ENCODE results near the gene SOD3. TPM values are rescaled to one million over a fixed set of nuclear protein-coding genes. Genes with fewer than 3 reads are reported as not detected.

Gene SOD3
- total RNA-seq, 1 experiment from 2014 or later: 4.1 TPM

DNA sequence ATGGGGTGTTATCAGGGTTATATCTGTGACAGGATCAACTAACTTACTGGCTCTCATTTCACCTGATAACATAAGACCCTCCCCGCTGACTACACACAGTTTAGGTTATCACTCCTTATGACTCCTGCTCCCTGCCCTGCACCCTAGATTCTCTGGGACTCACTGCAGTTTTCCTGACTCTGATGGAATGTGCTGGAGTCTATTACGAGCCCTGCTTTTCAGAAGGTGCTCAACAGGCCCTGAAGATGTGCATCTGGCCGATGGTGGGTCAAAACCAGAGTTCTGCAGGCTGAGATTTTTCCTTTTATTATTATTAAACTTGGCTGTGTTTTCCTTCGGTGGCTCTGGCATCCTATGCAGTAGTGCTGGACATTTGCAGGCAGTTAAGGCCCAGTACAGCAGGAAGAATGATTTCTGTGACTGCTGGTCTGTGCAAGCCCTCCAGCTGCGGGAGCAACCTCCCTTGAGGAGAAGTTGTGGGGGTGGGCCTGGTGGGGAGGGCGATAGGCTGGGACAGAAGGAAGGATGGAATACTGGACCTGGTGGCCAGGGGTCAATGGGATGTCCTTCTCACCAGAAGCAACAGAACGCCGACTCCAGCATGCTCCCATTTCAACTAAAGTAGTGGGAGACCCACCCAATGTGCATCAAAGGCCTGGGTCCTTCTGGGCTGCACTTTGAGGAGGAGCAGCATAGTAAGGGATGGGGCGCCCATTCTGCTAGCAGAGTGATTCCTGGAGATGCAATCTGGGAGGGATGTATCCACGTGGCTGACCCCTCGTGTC is 11.0 kb downstream of the SOD3 start:
- Mint-ChIP-seq H3K36me3 (no peaks in the 10 kb centered on the region), H3K27me3 (ENCODE audit: low read depth) (peaks cover 8% of the 10 kb centered on the region), H3K4me1 (peaks cover 35% of the 10 kb centered on the region), H3K4me3 (no peak overlapping the region), H3K9me3 (no peaks in the 10 kb centered on the region), H3K27ac (no peak overlapping the region)
- ChIA-PET CTCF (interaction anchor here (0.7 to 3.4 kb wide), 3 partner anchors 13 to 239 kb away, joined by 3 to 18 read pairs (median 3); no protein-coding TSS in a partner anchor), POLR2A (interaction anchor here (0.6 kb wide), 1 partner anchor 10 kb away, joined by 3 read pairs; no protein-coding TSS in a partner anchor)
- TF ChIP-seq SOX15 (CRISPR knock-in tag; IDR thresholded peaks at IDR 0.05): no peak
- TF ChIP-seq OVOL2 (CRISPR knock-in tag; IDR thresholded peaks at IDR 0.05; ENCODE audit: borderline replicate concordance): no peak
- TF ChIP-seq, protein P1, sequence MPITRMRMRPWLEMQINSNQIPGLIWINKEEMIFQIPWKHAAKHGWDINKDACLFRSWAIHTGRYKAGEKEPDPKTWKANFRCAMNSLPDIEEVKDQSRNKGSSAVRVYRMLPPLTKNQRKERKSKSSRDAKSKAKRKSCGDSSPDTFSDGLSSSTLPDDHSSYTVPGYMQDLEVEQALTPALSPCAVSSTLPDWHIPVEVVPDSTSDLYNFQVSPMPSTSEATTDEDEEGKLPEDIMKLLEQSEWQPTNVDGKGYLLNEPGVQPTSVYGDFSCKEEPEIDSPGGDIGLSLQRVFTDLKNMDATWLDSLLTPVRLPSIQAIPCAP (CRISPR knock-in tag; IDR thresholded peaks at IDR 0.05): no peak
- no peak for TF ChIP-seq GABPB1 (CRISPR knock-in tag; IDR thresholded peaks at IDR 0.05)
- no peak for TF ChIP-seq ZNF416 (CRISPR knock-in tag; IDR thresholded peaks at IDR 0.05)
- TF ChIP-seq GRHL2 (CRISPR knock-in tag; IDR thresholded peaks at IDR 0.05; ENCODE audit: insufficient replicate concordance, severe bottlenecking): no peak
- TF ChIP-seq, protein P2, sequence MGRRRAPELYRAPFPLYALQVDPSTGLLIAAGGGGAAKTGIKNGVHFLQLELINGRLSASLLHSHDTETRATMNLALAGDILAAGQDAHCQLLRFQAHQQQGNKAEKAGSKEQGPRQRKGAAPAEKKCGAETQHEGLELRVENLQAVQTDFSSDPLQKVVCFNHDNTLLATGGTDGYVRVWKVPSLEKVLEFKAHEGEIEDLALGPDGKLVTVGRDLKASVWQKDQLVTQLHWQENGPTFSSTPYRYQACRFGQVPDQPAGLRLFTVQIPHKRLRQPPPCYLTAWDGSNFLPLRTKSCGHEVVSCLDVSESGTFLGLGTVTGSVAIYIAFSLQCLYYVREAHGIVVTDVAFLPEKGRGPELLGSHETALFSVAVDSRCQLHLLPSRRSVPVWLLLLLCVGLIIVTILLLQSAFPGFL (CRISPR knock-in tag; IDR thresholded peaks at IDR 0.05; ENCODE audit: borderline replicate concordance): no peak
- TF ChIP-seq, protein P3, sequence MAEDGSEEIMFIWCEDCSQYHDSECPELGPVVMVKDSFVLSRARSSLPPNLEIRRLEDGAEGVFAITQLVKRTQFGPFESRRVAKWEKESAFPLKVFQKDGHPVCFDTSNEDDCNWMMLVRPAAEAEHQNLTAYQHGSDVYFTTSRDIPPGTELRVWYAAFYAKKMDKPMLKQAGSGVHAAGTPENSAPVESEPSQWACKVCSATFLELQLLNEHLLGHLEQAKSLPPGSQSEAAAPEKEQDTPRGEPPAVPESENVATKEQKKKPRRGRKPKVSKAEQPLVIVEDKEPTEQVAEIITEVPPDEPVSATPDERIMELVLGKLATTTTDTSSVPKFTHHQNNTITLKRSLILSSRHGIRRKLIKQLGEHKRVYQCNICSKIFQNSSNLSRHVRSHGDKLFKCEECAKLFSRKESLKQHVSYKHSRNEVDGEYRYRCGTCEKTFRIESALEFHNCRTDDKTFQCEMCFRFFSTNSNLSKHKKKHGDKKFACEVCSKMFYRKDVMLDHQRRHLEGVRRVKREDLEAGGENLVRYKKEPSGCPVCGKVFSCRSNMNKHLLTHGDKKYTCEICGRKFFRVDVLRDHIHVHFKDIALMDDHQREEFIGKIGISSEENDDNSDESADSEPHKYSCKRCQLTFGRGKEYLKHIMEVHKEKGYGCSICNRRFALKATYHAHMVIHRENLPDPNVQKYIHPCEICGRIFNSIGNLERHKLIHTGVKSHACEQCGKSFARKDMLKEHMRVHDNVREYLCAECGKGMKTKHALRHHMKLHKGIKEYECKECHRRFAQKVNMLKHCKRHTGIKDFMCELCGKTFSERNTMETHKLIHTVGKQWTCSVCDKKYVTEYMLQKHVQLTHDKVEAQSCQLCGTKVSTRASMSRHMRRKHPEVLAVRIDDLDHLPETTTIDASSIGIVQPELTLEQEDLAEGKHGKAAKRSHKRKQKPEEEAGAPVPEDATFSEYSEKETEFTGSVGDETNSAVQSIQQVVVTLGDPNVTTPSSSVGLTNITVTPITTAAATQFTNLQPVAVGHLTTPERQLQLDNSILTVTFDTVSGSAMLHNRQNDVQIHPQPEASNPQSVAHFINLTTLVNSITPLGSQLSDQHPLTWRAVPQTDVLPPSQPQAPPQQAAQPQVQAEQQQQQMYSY (CRISPR knock-in tag; IDR thresholded peaks at IDR 0.05): no peak
- TF ChIP-seq ESRRA (CRISPR knock-in tag; IDR thresholded peaks at IDR 0.05; ENCODE audit: borderline replicate concordance): no peak
- no peak for TF ChIP-seq NR1H2 (CRISPR knock-in tag; IDR thresholded peaks at IDR 0.05)
- DNase-seq (ENCODE audit: low spot score) (no peak), ATAC-seq (no peak)

DNA sequence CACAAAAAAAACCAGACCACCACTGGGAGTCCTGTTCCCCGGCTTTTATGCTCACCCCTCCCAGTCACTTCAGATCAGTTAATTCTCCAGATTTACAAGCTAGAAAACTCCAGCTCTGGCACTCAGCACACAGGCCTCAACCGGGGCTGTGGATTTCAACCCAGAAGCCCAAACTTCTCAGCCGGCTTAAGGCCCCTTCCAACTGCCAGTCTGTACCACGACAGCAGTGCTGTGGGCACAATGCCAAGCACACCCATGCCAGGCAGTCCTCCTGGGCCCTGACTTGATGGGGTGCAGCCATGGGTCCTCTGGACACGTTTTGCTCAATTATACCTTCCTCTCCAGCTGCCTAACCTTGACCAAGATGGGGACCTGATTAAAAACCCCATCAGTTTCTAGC is 12.2 kb downstream of the SOD3 start:
- ATAC-seq (no peak), DNase-seq (ENCODE audit: low spot score) (no peak)
- H3K27ac Mint-ChIP-seq: no peak overlapping the region
- no peak overlapping the region for H3K4me3 Mint-ChIP-seq
- H3K4me1 Mint-ChIP-seq: peaks cover 32% of the 10 kb centered on the region
- H3K27me3 Mint-ChIP-seq (ENCODE audit: low read depth): peaks cover 7% of the 10 kb centered on the region
- CTCF ChIA-PET: interaction anchor here (0.6 to 3.4 kb wide), 5 partner anchors 14 to 330 kb away, joined by 3 to 18 read pairs (median 3); no protein-coding TSS in a partner anchor
- peaks cover 9% of the 10 kb centered on the region for H3K9me3 Mint-ChIP-seq
- POLR2A ChIA-PET: no interaction called here
- H3K36me3 Mint-ChIP-seq: peaks cover 7% of the 10 kb centered on the region
- TF ChIP-seq IRF2 (CRISPR knock-in tag; IDR thresholded peaks at IDR 0.05; ENCODE audit: borderline replicate concordance, low read depth): no peak
- TF ChIP-seq EMX1 (CRISPR knock-in tag; IDR thresholded peaks at IDR 0.05): no peak
- TF ChIP-seq, protein P4, sequence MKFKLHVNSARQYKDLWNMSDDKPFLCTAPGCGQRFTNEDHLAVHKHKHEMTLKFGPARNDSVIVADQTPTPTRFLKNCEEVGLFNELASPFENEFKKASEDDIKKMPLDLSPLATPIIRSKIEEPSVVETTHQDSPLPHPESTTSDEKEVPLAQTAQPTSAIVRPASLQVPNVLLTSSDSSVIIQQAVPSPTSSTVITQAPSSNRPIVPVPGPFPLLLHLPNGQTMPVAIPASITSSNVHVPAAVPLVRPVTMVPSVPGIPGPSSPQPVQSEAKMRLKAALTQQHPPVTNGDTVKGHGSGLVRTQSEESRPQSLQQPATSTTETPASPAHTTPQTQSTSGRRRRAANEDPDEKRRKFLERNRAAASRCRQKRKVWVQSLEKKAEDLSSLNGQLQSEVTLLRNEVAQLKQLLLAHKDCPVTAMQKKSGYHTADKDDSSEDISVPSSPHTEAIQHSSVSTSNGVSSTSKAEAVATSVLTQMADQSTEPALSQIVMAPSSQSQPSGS (CRISPR knock-in tag; IDR thresholded peaks at IDR 0.05; ENCODE audit: borderline replicate concordance, low read depth): no peak
- TF ChIP-seq, protein P5, sequence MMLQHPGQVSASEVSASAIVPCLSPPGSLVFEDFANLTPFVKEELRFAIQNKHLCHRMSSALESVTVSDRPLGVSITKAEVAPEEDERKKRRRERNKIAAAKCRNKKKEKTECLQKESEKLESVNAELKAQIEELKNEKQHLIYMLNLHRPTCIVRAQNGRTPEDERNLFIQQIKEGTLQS (CRISPR knock-in tag; conservative IDR thresholded peaks at IDR 0.05): no peak
- TF ChIP-seq GRHL2 (CRISPR knock-in tag; IDR thresholded peaks at IDR 0.05; ENCODE audit: insufficient replicate concordance, severe bottlenecking): no peak
- TF ChIP-seq ESRRA (CRISPR knock-in tag; IDR thresholded peaks at IDR 0.05; ENCODE audit: borderline replicate concordance): no peak
- TF ChIP-seq, protein P6, sequence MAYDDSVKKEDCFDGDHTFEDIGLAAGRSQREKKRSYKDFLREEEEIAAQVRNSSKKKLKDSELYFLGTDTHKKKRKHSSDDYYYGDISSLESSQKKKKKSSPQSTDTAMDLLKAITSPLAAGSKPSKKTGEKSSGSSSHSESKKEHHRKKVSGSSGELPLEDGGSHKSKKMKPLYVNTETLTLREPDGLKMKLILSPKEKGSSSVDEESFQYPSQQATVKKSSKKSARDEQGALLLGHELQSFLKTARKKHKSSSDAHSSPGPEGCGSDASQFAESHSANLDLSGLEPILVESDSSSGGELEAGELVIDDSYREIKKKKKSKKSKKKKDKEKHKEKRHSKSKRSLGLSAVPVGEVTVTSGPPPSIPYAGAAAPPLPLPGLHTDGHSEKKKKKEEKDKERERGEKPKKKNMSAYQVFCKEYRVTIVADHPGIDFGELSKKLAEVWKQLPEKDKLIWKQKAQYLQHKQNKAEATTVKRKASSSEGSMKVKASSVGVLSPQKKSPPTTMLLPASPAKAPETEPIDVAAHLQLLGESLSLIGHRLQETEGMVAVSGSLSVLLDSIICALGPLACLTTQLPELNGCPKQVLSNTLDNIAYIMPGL (CRISPR knock-in tag; IDR thresholded peaks at IDR 0.05): no peak
- TF ChIP-seq ZNF423 (CRISPR knock-in tag; IDR thresholded peaks at IDR 0.05): no peak
- no peak for TF ChIP-seq HMGA2 (CRISPR knock-in tag; IDR thresholded peaks at IDR 0.05)
- TF ChIP-seq, protein P7, sequence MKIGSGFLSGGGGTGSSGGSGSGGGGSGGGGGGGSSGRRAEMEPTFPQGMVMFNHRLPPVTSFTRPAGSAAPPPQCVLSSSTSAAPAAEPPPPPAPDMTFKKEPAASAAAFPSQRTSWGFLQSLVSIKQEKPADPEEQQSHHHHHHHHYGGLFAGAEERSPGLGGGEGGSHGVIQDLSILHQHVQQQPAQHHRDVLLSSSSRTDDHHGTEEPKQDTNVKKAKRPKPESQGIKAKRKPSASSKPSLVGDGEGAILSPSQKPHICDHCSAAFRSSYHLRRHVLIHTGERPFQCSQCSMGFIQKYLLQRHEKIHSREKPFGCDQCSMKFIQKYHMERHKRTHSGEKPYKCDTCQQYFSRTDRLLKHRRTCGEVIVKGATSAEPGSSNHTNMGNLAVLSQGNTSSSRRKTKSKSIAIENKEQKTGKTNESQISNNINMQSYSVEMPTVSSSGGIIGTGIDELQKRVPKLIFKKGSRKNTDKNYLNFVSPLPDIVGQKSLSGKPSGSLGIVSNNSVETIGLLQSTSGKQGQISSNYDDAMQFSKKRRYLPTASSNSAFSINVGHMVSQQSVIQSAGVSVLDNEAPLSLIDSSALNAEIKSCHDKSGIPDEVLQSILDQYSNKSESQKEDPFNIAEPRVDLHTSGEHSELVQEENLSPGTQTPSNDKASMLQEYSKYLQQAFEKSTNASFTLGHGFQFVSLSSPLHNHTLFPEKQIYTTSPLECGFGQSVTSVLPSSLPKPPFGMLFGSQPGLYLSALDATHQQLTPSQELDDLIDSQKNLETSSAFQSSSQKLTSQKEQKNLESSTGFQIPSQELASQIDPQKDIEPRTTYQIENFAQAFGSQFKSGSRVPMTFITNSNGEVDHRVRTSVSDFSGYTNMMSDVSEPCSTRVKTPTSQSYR (CRISPR knock-in tag; IDR thresholded peaks at IDR 0.05): no peak
- TF ChIP-seq ZNF317 (CRISPR knock-in tag; IDR thresholded peaks at IDR 0.05; ENCODE audit: borderline replicate concordance, low read depth): no peak
- TF ChIP-seq ZNF416 (CRISPR knock-in tag; IDR thresholded peaks at IDR 0.05): no peak
